SU-DHL-6 (cell line): ENCODE measurements around the gene ULK1.
A peak's percentile ranks its signal among the peaks of the same experiment; 100 is the strongest.

ENCODE experiments used
- H2AFZ ChIP-seq: fragments of 200-600 bp; sonication (generic); 2 replicates; pipeline ENCODE4 v1.6.1; 2014; ENCODE audit warnings: low read depth, mild to moderate bottlenecking, moderate library complexity, mixed read lengths, antibody characterized with exemption, low read length; ENCODE audit not compliant: severe bottlenecking
- H3F3A ChIP-seq: fragments of 200-600 bp; shearing (Covaris generic); 2 replicates; pipeline ENCODE4 v1.6.0; 2016; ENCODE audit warnings: antibody characterized with exemption, mild to moderate bottlenecking; ENCODE audit not compliant: insufficient read depth
- H3K27ac ChIP-seq: fragments of 200-600 bp; sonication (generic); 2 replicates; pipeline ENCODE4 v1.5.1; 2016; ENCODE audit warnings: low read depth, mild to moderate bottlenecking, low read length, moderate library complexity, mixed read lengths
- H3K27me3 ChIP-seq: fragments of 200-600 bp; sonication (generic), shearing (Covaris generic); 2 replicates; pipeline ENCODE4 v1.6.0; 2014; ENCODE audit warnings: mild to moderate bottlenecking, low read length
- H3K36me3 ChIP-seq: fragments of 200-600 bp; sonication (generic); 2 replicates; pipeline ENCODE4 v1.6.1; 2014; ENCODE audit warnings: mild to moderate bottlenecking, low read length, mixed read lengths
- H3K4me2 ChIP-seq: fragments of 300-600, 200-600 bp; shearing (Covaris generic), sonication (generic); 2 replicates; pipeline ENCODE4 v1.6.0; 2014; ENCODE audit warnings: low read length, low read depth, mild to moderate bottlenecking; ENCODE audit not compliant: poor library complexity, severe bottlenecking
- H3K4me3 ChIP-seq: fragments of 200-600 bp; sonication (generic); 2 replicates; pipeline ENCODE4 v1.5.1; 2014; ENCODE audit warnings: antibody characterized with exemption, low read length, mild to moderate bottlenecking, mixed read lengths; ENCODE audit not compliant: insufficient read depth, poor library complexity, severe bottlenecking
- H3K79me2 ChIP-seq: fragments of 200-600 bp; sonication (generic); 2 replicates; pipeline ENCODE4 v1.6.1; 2014; ENCODE audit warnings: mild to moderate bottlenecking, low read length, moderate library complexity; ENCODE audit not compliant: insufficient read depth
- H3K9ac ChIP-seq: fragments of 200-600 bp; sonication (generic); 2 replicates; pipeline ENCODE4 v1.7.0; 2014; ENCODE audit warnings: mild to moderate bottlenecking, low read length
- H3K9me2 ChIP-seq: fragments of 200-600 bp; sonication (generic); replicated peaks from 2 replicates; pipeline ENCODE4 v1.6.1; 2014; ENCODE audit warnings: low read length; ENCODE audit not compliant: insufficient read depth
- H3K9me3 ChIP-seq: fragments of 200-600 bp; sonication (generic); 2 replicates; pipeline ENCODE4 v1.6.1; 2014; ENCODE audit warnings: low read length, mixed read lengths; ENCODE audit not compliant: insufficient read depth
- H4K20me1 ChIP-seq: fragments of 200-600 bp; sonication (generic); 2 replicates; pipeline ENCODE4 v1.6.1; 2014; ENCODE audit warnings: low read depth, mild to moderate bottlenecking, antibody characterized with exemption, low read length, moderate library complexity, mixed read lengths
- EZH2phosphoT487 ChIP-seq: fragments of 200-600 bp; sonication (generic), shearing (Covaris generic); conservative IDR thresholded peaks from 2 replicates; pipeline ENCODE4 v1.6.1; 2018; ENCODE audit warnings: mild to moderate bottlenecking, antibody characterized with exemption, low read length, moderate library complexity, mixed read lengths
- TF ChIP-seq, protein P1 (sequence below): fragments of 200-600 bp; sonication (generic); IDR thresholded peaks from one replicate; pipeline ENCODE4 v1.5.1; 2017; ENCODE audit warnings: antibody characterized with exemption, mild to moderate bottlenecking, low read length, moderate library complexity; ENCODE audit not compliant: insufficient read depth, poor library complexity, severe bottlenecking

Gene ULK1

DNA sequence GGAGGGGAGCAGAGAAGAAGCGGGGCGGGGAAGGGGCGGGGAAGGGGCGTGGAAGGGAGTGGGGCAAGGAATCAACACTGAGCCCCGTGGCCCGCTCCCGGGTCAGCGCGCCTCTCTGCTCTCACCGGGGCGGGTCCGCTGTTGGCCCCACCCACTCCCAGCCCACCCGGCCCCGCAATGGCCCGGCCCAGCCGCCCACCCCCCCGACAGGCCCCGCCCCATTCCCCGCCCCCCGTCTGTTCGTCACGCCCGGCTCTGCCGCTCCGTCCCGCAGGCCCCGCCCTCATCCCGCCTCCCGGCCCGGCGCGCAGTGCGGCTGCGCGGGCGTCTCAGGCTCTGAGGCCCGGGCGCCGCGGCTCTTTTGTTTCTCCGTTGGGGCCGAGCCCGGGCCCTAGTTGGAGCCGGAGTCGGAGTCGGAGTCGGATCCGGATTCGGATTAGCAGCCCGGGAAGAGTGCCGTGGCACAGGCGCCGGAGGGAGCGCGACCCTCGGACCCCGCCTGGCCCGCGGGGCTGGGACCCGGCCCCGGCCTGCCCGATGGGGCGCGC is at the start of gene ULK1:
Gene ULK1 (plus strand): TSS at position 310 of the 548 bp plus-strand sequence. CDS start 380 bp downstream, outside the sequence.
- peak within 1 kb of the TSS; percentile 56 for H3K9ac ChIP-seq
- no peak for TF ChIP-seq EZH2phosphoT487
- TF ChIP-seq, protein P1, sequence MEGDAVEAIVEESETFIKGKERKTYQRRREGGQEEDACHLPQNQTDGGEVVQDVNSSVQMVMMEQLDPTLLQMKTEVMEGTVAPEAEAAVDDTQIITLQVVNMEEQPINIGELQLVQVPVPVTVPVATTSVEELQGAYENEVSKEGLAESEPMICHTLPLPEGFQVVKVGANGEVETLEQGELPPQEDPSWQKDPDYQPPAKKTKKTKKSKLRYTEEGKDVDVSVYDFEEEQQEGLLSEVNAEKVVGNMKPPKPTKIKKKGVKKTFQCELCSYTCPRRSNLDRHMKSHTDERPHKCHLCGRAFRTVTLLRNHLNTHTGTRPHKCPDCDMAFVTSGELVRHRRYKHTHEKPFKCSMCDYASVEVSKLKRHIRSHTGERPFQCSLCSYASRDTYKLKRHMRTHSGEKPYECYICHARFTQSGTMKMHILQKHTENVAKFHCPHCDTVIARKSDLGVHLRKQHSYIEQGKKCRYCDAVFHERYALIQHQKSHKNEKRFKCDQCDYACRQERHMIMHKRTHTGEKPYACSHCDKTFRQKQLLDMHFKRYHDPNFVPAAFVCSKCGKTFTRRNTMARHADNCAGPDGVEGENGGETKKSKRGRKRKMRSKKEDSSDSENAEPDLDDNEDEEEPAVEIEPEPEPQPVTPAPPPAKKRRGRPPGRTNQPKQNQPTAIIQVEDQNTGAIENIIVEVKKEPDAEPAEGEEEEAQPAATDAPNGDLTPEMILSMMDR, result no peak

DNA sequence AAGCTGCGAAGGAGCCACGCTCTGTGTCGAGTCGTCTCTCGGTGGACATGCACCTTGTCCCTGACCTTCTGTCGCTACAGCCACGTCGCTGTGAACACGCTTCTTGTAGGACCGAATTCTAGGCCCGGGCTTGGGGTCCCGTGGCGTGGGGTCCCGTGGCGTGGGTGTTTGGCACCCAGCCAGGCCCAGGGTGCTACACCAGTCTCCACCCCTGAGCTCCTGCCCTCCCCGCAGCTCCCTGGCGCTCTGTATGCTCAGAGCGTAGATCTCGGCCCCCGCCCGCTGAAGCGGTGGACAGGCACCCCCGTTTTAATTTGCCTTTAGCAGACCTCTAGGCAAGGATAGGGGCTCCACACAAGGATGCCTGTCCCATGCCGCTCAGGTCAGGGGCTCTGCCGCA is 49.8 kb upstream of the ULK1 start:
- Histone ChIP-seq H3F3A (no peaks in the 10 kb centered on the region), H3K4me3 (no peak overlapping the region), H2AFZ (no peak overlapping the region), H3K9me2 (no peaks in the 10 kb centered on the region), H3K27me3 (no peaks in the 10 kb centered on the region), H4K20me1 (no peaks in the 10 kb centered on the region), H3K9me3 (no peaks in the 10 kb centered on the region), H3K27ac (no peak overlapping the region), H3K9ac (no peak overlapping the region), H3K36me3 (no peaks in the 10 kb centered on the region), H3K79me2 (no peaks in the 10 kb centered on the region), H3K4me2 (no peak overlapping the region)
- TF ChIP-seq, protein P1, result no peak
- TF ChIP-seq EZH2phosphoT487, result no peak

More for the DNA sequence above, at the start of gene ULK1:
- H3K27me3 ChIP-seq, result no peaks in the 10 kb centered on the region
- H3F3A ChIP-seq, result no peaks in the 10 kb centered on the region
- H4K20me1 ChIP-seq, result no peaks in the 10 kb centered on the region
- no peak within 1 kb of the TSS for H3K27ac ChIP-seq
- peak within 1 kb of the TSS; percentile 57 for H3K4me2 ChIP-seq
- H3K9me2 ChIP-seq, result no peaks in the 10 kb centered on the region
- peak within 1 kb of the TSS; percentile 59 for H3K4me3 ChIP-seq
- no peaks in the 10 kb centered on the region for H3K36me3 ChIP-seq
- peak within 1 kb of the TSS; percentile 64 for H2AFZ ChIP-seq
- H3K79me2 ChIP-seq, result no peaks in the 10 kb centered on the region
- H3K9me3 ChIP-seq, result no peaks in the 10 kb centered on the region

DNA sequence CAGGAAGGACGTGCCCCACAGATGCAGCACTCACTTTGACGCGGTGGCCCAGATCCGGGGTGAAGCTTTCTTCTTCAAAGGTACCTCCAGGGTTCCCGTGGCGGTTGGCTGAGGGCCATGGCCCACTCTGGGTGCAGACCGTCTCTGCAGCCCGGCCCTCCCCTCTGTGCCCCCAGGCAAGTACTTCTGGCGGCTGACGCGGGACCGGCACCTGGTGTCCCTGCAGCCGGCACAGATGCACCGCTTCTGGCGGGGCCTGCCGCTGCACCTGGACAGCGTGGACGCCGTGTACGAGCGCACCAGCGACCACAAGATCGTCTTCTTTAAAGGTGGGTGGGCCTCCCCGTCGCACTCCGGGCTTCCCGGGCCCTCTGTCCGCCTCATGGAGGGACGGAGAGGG is 49.3 kb upstream of the ULK1 start:
- Histone ChIP-seq H3K4me3 (no peak overlapping the region), H4K20me1 (no peaks in the 10 kb centered on the region), H3K36me3 (no peaks in the 10 kb centered on the region), H2AFZ (no peak overlapping the region), H3K4me2 (no peak overlapping the region), H3K9me3 (no peaks in the 10 kb centered on the region), H3K9me2 (no peaks in the 10 kb centered on the region), H3K9ac (no peak overlapping the region), H3F3A (no peaks in the 10 kb centered on the region), H3K27ac (no peak overlapping the region), H3K79me2 (no peaks in the 10 kb centered on the region), H3K27me3 (no peaks in the 10 kb centered on the region)
- TF ChIP-seq EZH2phosphoT487, result no peak
- TF ChIP-seq, protein P1, result no peak
